Gastrocnemius medialis (tissue), 4 donors: ENCODE results near the gene SVOPL. TPM values are rescaled to one million over a fixed set of nuclear protein-coding genes. Genes with fewer than 3 reads are reported as not detected.

Experiments
- ATAC-seq, 2 donors: fragments of 150-250 bp; one replicate each; pipeline ENCODE4 v1.9.1; 2016
- DNase-seq, 2 donors: peaks; one replicate each; pipeline ENCODE4 v3.0.0-alpha.2; 2019
- H3K27ac ChIP-seq, 4 donors: fragments of 200-600 bp; sonication (generic); 1 replicate in 1 of 4; 2 replicates in 3 of 4; pipeline ENCODE4 v1.5.1; 2016 to 2018; ENCODE audit warnings: mild to moderate bottlenecking in 2 of 4, moderate library complexity in 1 of 4
- H3K27me3 ChIP-seq, 3 donors: fragments of 200-600 bp; sonication (generic) in 2 of 3; 1 replicate in 1 of 3; 2 replicates in 2 of 3; pipeline versions ENCODE4 v1.5.1 to v1.6.0; 2016 to 2019; ENCODE audit warnings: mild to moderate bottlenecking in 1 of 3, moderate library complexity in 1 of 3
- H3K36me3 ChIP-seq, 2 donors: fragments of 200-600 bp; sonication (generic) in 1 of 2; one replicate each; pipeline ENCODE4 v1.5.1; 2017 to 2018
- H3K4me1 ChIP-seq, 2 donors: fragments of 200-600 bp; sonication (generic) in 1 of 2; one replicate each; pipeline ENCODE4 v1.5.1; 2016 to 2017; ENCODE audit warnings: mild to moderate bottlenecking in 2 of 2
- H3K4me3 ChIP-seq, 4 donors: fragments of 200-600 bp; sonication (generic) in 3 of 4; 1 replicate in 1 of 4; 2 replicates in 3 of 4; pipeline ENCODE4 v1.5.1; 2016 to 2019; ENCODE audit warnings: mild to moderate bottlenecking in 2 of 4
- H3K9me3 ChIP-seq, 3 donors: fragments of 200-600 bp; sonication (generic) in 2 of 3; 1 replicate in 1 of 3; 2 replicates in 2 of 3; pipeline ENCODE4 v1.5.1; 2016 to 2019
- POLR2A ChIP-seq, 2 donors: fragments of 450-650 bp; IDR thresholded peaks; one replicate each; pipeline ENCODE4 v1.6.1; 2017; ENCODE audit warnings: antibody characterized with exemption in 2 of 2, mild to moderate bottlenecking in 2 of 2, moderate library complexity in 2 of 2
- in situ Hi-C, 4 donors: fragments of 200-750 bp; cut with MboI; loops; one replicate each; pipeline versions ENCODE4 v1.15.0 to v1.8.0; 2017; ENCODE audit warnings: low sequenced_read_pairs in 4 of 4
- intact Hi-C: fragments of 100-400 bp; cut with DNase I; formaldehyde crosslinking; loops from one replicate; pipeline ENCODE4 v1.15.1; 2023; ENCODE audit warnings: low total_unique reads
- total RNA-seq, 4 donors: library from RNA; depleted of rRNA; stranded (reverse); fragments of >200 nt; gene quantifications; one replicate each; pipeline versions ENCODE4 v1.1.0 to v1.2.3, GENCODE V29; 2016
- TF ChIP-seq, protein P1 (sequence below), 5 experiments: fragments of 450-650 bp in 3 of 5; fragments of 200-600 bp in 2 of 5; sonication (generic) in 2 of 5; IDR thresholded peaks in 4 of 5; conservative IDR thresholded peaks in 1 of 5; 1 replicate in 4 of 5; 2 replicates in 1 of 5; pipeline ENCODE4 v1.5.1; 2016 to 2019; ENCODE audit warnings: antibody characterized with exemption in 5 of 5, mild to moderate bottlenecking in 3 of 5, moderate library complexity in 3 of 5

The SVOPL gene
- total RNA-seq, 4 donors from 2014 or later = not detected

DNA sequence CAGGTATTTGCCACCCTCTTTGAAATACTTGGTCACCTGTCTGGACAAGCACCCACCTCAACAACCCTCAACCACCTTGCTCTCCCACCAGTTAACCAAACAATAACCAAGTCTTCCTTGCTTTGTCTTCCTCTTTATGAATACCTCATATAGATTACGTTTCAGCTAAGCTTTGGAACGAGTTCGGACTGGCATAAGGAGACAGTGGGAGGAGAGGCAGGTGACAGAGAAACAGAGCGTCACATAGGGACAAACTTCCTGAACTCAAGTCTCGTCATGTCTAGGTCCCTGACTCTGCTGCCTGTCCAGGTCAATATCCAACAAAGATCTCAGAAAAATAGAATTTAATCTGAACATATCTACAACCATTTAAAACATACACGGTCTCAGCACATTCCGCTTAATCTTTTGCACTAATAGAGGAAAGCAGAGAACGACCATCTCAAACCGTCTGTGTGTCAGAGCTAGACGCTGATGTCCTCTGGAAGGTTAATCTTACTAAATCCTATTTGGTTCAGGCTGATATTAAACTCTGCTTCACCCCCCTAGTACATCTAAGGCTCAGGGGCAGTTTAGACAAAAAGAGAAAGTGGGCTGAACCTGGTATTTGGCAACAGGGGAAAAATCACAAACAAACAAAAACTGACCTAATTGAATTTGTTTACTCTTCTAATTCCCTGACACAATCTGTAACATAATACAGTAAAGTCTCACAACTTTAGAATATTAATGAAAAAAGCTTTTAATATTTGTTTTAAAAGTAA, 26.4 kb upstream of the SVOPL start:
- H3K27ac ChIP-seq = no peak overlapping the region
- DNase-seq = no peak
- in situ Hi-C loops = loop anchor here in 2 of 4 donors (25.0 kb wide), 2 partner anchors 565 to 1115 kb away; no protein-coding TSS in a partner anchor
- H3K27me3 ChIP-seq = no peaks in the 10 kb centered on the region
- H3K9me3 ChIP-seq = no peaks in the 10 kb centered on the region
- intact Hi-C loops = no loop called here
- ATAC-seq = no peak
- no peak overlapping the region for H3K4me3 ChIP-seq
- TF ChIP-seq POLR2A (IDR thresholded peaks at IDR 0.05) = no peak
- TF ChIP-seq, protein P1, sequence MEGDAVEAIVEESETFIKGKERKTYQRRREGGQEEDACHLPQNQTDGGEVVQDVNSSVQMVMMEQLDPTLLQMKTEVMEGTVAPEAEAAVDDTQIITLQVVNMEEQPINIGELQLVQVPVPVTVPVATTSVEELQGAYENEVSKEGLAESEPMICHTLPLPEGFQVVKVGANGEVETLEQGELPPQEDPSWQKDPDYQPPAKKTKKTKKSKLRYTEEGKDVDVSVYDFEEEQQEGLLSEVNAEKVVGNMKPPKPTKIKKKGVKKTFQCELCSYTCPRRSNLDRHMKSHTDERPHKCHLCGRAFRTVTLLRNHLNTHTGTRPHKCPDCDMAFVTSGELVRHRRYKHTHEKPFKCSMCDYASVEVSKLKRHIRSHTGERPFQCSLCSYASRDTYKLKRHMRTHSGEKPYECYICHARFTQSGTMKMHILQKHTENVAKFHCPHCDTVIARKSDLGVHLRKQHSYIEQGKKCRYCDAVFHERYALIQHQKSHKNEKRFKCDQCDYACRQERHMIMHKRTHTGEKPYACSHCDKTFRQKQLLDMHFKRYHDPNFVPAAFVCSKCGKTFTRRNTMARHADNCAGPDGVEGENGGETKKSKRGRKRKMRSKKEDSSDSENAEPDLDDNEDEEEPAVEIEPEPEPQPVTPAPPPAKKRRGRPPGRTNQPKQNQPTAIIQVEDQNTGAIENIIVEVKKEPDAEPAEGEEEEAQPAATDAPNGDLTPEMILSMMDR (IDR thresholded peaks at IDR 0.05 in 4 of 5, conservative IDR thresholded peaks at IDR 0.05 in 1 of 5) = no peak
- no peaks in the 10 kb centered on the region for H3K4me1 ChIP-seq
- H3K36me3 ChIP-seq = no peaks in the 10 kb centered on the region

DNA sequence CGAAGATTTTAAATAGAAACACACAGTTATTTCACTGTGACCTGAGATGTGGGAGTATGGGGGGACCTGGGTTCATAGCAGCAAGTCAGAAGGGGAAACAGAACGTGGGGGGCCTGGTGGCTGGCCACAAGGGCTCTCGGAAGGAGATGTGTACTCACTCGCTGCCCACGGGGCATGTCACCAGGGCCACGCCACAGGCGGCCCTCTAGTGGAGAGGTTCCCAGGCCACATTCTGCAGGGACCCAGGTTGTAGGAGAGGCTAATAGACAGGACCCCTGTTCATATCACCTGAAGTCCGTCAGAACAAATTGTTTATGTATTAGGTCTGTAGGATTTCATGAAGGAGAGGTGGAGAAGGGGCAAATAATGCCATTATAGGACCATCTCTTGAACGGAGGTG, 25.1 kb upstream of the SVOPL start:
- intact Hi-C loops (no loop called here), in situ Hi-C loops (loop anchor here in 2 of 4 donors (25.0 kb wide), 2 partner anchors 564 to 1114 kb away; no protein-coding TSS in a partner anchor)
- TF ChIP-seq, protein P1 (IDR thresholded peaks at IDR 0.05 in 4 of 5, conservative IDR thresholded peaks at IDR 0.05 in 1 of 5) = no peak
- TF ChIP-seq POLR2A (IDR thresholded peaks at IDR 0.05) = no peak

DNA sequence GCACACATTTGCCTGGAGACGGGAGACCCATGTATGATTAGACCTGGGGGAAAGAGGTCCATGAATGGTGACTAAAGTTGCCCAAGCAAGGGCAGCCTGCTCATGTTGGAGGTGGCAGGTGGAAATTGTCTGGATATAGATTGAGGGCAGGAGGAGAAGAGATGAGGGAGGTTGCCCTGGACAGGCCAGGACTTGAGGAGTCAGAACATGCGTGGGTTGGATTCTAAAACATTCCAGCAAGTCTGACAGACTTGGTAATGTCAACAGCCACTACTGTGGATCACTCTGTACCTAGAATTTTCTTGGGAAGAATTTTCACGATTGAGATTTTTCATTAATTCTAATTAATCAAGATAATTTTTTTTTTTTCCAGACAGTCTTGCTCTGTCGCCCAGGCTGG, 19.1 kb upstream of the SVOPL start:
- DNase-seq = no peak
- intact Hi-C loops = no loop called here
- no peak for TF ChIP-seq POLR2A (IDR thresholded peaks at IDR 0.05)
- TF ChIP-seq, protein P1 (IDR thresholded peaks at IDR 0.05 in 4 of 5, conservative IDR thresholded peaks at IDR 0.05 in 1 of 5) = no peak
- Histone ChIP-seq H3K36me3 (no peaks in the 10 kb centered on the region), H3K4me1 (no peaks in the 10 kb centered on the region), H3K27ac (no peak overlapping the region), H3K9me3 (no peaks in the 10 kb centered on the region), H3K27me3 (no peaks in the 10 kb centered on the region), H3K4me3 (no peak overlapping the region)
- in situ Hi-C loops = no loop called here
- no peak for ATAC-seq

More for the DNA sequence above, 25.1 kb upstream of the SVOPL start:
- Histone ChIP-seq H3K9me3 (no peaks in the 10 kb centered on the region), H3K27me3 (no peaks in the 10 kb centered on the region), H3K36me3 (no peaks in the 10 kb centered on the region), H3K27ac (no peak overlapping the region), H3K4me1 (no peaks in the 10 kb centered on the region), H3K4me3 (no peak overlapping the region)
- DNase-seq (no peak), ATAC-seq (no peak)

DNA sequence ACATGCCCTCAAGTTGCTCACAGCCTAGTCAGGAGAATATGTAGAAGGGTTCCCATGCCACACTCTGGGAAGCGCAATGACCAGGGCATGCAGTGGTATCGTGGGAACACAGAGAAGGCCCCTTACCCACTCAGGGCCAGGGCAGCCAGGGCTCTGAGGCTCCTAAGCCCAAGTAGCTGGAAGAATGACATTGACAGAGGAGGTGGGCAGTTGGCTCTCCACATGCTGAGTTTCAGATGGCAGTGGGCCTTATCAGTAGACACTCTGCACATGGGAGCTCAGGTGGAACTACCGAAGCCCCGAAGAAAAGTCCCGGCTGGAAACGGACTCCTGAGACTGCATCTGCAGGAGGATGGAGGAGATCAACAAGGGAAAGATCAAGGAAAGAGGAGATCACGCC, 15.7 kb upstream of the SVOPL start:
- TF ChIP-seq, protein P1 (IDR thresholded peaks at IDR 0.05 in 4 of 5, conservative IDR thresholded peaks at IDR 0.05 in 1 of 5) = no peak
- TF ChIP-seq POLR2A (IDR thresholded peaks at IDR 0.05) = no peak
- intact Hi-C loops (no loop called here), in situ Hi-C loops (no loop called here)
- no peak for ATAC-seq
- H3K27me3 ChIP-seq = no peaks in the 10 kb centered on the region
- H3K9me3 ChIP-seq = no peaks in the 10 kb centered on the region
- H3K4me3 ChIP-seq = no peak overlapping the region
- H3K4me1 ChIP-seq = no peaks in the 10 kb centered on the region
- H3K27ac ChIP-seq = no peak overlapping the region
- DNase-seq = no peak
- H3K36me3 ChIP-seq = no peaks in the 10 kb centered on the region
